Activated CD4-positive, CD25-positive, alpha-beta regulatory T cell treated with anti-CD3 and anti-CD28 coated beads, Interleukin-2, amount 50 U/mL, for 72 hours (primary cell): ENCODE data around the gene FREY1.
A peak's percentile ranks its signal among the peaks of the same experiment; 100 is the strongest.
"Not testable (repeated sequence)": the region's sequence is repeated elsewhere in the genome, so short reads cannot be mapped to it uniquely, and the experiment has no call there.

ENCODE experiments used
- DNase-seq: peaks from one replicate; pipeline ENCODE4 v3.0.0; 2021

Gene FREY1

GRCh38 chr11:45913514-45913913, 6.4 kb upstream of the FREY1 start:
- no peak for DNase-seq

DNA sequence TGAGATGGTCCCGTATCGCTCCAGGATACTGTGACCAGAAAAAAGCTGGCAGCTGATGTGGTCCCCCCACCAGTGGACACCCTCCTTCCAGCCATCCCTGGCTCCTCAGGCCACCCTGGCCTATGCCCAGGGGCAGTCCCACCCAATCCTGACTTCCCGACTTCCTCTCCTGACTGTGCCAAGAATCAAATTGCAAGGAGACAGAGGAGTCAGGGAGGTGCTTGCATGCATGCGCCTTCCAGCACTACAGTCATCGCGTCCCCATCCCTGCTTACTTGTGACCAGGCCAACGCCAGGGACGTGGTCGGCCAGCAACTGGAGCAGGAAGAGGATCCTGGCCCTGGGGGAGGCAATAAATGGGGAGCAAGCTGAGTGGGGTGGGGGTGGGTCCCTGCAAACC, 3.6 kb upstream of the FREY1 start:
- no peak for DNase-seq

- DNase-seq = no peak
Measured at GRCh38 chr11:45909594-45910475, 2.8 kb upstream of the FREY1 start.

DNA sequence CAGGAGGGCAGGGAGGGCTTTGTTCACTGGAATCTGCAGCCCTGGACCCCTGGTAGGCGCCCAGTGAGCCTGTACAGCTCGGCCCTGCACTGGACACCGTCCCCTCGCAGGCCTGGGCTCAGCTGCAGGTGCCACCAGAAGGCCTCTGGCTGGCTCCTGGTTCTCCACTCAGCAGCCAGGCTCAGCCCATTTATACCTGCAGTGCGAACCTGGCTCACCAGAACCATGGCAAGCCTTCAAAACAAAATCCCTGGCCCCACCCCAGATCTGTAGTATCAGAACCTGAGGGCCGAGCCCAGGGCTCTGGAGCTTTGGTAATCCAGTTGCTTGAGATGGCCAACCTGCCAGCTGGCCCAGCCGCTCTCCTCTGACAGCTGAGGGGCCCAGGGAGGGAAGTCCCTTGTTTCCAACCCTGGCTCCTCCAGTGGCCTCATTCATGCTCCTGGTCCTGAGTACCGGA, 870 bp upstream of the FREY1 start:
- DNase-seq = no peak

DNA sequence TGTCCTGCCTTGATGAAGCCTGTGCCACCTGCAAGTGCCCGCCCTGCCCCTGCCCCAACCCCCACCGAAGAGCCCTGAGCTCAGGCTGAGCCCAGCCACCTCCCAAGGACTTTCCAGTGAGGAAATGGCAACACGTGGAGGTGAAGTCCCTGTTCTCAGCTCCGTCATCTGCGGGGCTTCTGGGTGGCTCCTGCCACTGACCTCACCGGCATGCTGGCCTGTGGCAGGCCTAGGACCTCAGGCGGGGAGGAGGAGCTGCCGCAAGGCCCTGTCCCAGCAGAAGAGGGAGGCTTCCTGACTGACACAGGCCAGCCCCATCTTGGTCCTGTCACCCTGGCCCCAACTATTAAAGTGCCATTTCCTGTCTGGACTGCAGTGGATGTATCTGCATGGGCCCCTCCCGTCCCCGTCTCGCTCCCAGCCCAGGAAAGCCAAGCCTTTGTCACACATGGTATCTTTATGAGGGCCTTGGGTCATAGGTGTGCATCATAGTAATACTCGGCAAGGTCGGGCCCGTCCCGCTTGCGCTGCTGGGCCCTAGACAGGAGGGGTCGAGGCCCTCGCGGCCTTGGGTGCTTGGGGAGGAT, 882 bp downstream of the FREY1 start:
- no peak for DNase-seq

DNA sequence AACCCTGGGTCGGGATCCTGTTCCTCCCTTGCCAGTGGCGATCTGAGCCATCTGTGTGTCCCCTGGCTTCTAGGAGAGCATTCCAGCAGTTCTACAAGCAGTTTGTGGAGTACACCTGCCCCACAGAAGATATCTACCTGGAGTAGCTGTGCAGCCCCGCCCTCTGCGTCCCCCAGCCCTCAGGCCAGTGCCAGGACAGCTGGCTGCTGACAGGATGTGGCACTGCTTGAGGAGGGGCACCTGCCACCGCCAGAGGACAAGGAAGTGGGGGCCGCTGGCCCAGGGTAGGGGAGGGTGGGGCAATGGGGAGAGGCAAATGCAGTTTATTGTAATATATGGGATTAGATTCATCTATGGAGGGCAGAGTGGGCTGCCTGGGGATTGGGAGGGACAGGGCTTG, 1.5 kb downstream of the FREY1 start:
- not testable (repeated sequence) for DNase-seq

- no peak for DNase-seq
Measured at GRCh38 chr11:45905095-45905494, 2.0 kb downstream of the FREY1 start.

DNA sequence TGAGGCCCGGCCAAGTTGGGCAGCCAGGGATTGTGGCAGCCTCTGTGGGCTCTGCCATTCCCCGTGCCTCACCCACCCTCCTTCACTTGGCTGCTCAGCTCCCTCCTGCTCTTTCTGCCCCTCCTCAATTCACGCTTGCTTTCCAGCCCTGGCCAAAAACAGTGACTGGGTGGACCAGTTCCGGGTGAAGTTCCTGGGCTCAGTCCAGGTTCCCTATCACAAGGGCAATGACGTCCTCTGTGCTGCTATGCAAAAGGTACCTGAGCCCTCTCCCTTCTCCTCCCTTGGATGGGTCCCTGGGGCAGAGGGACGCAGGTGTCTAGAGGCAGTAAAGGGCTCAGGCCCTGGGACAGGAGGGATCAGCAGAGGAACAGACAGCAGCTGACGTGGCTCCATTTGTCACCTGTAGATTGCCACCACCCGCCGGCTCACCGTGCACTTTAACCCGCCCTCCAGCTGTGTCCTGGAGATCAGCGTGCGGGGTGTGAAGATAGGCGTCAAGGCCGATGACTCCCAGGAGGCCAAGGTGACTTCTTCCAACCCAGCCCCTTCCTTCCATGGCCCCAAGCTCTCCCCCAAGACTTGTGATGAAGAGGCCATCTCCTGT, 2.7 kb downstream of the FREY1 start:
- DNase-seq = no peak

DNA sequence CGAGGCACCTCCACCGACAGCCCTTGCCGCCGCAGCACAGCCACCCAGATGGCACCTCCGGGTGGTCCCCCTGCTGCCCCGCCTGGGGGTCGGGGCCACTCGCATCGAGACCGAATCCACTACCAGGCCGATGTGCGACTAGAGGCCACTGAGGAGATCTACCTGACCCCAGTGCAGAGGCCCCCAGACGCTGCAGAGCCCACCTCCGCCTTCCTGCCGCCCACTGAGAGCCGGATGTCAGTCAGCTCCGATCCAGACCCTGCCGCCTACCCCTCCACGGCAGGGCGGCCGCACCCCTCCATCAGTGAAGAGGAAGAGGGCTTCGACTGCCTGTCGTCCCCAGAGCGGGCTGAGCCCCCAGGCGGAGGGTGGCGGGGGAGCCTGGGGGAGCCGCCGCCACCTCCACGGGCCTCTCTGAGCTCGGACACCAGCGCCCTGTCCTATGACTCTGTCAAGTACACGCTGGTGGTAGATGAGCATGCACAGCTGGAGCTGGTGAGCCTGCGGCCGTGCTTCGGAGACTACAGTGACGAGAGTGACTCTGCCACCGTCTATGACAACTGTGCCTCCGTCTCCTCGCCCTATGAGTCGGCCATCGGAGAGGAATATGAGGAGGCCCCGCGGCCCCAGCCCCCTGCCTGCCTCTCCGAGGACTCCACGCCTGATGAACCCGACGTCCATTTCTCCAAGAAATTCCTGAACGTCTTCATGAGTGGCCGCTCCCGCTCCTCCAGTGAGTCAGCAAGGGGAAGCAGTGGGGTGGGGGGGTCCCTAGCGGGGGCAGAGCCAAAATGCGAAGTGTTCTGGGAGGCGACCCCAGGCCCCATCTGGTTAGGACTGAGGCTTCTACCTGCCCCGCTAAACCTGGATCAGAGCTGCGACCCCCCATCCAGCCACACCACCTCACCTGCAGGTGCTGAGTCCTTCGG, 4.4 kb downstream of the FREY1 start:
- DNase-seq = no peak

DNA sequence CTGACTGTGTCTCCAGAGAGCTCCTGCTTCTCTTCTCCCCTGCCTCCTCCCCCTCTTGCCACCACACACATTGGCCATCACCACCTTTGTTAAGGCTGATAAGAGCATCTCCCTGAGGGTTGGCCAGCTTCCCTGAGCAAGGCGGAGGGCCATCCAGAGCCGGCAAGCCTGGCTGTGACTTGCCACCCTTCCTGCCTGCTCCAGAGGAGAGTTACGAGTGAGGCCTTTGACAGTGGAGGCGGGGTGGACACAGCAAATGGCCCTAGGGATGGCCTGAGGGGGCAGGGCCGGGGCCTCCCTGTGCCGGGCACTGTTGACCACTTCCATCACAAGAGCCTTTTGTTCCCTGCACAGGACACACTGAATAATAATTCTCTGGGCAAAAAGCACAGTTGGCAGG, 5.4 kb downstream of the FREY1 start:
- no peak for DNase-seq

- no peak for DNase-seq
Measured at GRCh38 chr11:45900916-45901617, 6.0 kb downstream of the FREY1 start.

- DNase-seq = not testable (repeated sequence)
Measured at GRCh38 chr11:45900175-45900800, 6.8 kb downstream of the FREY1 start.

DNA sequence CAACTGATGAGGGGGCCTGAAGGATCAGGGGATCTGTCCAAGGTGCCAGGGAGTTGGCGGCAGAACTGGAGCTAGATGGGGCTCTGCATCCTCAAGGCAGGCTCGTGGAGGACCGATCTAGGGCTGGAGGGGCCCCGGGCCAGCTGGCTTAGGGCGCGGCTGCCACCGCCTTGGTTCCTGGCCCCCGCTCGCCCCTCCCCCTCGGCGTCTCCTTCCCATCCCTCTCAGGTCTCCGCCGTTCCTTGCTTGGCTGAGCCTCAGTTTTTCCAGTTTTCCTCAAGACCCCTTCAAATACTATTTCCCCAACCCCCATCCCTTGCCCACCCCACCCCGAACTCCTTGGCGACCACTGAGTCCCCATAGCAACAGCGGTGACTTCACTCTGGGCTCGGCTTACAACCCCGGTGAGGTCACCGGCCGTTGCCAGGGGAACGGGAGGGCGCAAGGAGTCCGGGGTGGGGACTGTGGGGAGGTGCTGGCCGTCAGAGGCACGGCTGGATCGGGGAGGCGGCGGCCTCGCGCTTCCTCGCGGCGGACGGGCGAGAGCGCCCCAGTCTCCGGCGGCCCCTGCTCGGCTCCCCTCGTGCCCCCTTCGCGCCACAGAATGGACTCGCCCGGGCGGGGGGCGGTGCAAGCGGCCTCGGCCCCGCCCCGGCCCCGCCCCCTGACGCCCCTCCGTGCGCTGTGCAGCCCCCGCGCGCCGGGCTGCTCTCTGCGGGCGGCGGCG, 7.5 kb downstream of the FREY1 start:
- DNase-seq = peak; percentile 61

DNA sequence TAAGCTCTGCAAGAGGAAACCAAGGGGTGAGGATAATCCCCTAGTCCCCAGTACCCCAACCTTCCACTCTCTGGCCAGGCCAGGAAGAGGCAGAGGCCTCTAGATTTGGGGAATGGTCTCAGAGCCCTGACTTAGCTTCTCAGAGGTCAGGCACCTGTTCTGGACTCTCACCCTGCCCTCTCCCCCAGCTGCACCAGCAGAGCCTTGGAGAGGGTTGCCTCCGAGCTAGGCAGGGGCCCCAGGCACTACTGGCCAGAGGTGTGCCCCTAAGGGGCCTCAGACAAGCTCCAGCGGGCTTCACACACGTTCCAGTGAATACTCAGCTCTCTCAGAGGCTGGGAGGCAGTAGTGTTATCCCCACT, 8.0 kb downstream of the FREY1 start:
- no peak for DNase-seq

GRCh38 chr11:45897556-45897955, 9.5 kb downstream of the FREY1 start:
- no peak for DNase-seq

DNA sequence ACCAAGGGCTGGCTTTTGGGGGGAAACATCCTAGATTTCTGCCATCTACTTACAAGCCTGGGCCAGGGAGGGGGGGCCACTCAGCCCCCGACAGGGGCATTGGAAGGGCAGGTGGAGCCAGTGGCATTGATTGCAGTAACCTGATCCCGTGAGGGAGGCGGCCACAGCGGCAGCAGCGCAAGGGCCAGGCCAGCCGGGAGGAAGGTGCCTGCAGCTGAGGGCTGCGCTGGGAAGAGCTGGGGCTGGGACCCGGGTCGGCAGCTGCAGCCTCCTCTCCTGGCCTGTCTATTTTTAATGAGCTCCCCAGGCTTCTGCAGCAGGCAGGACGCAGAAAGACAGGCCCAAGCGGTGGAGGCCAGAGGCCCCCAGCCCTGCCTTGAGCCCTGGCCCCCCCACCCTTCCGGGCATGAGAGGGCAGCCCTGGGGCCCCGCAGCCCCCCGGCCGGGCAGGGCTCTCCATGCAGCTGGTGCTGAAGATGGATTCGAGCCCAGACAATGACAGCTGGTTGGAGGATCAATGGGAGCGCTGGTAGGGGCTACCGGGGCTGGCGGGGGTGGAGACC, 10.6 kb downstream of the FREY1 start:
- DNase-seq = no peak

GRCh38 chr11:45895553-45896259, 11.4 kb downstream of the FREY1 start:
- DNase-seq = no peak

GRCh38 chr11:45894555-45895247, 12.4 kb downstream of the FREY1 start:
- no peak for DNase-seq

- no peak for DNase-seq
Measured at GRCh38 chr11:45892856-45893255, 14.2 kb downstream of the FREY1 start.
